A673 (cell line): ENCODE measurements around the gene SOS1. TPM values are rescaled to one million over a fixed set of nuclear protein-coding genes. Genes with fewer than 3 reads are reported as not detected.

Experiments used
- BruUV-seq: library from RNA; stranded (reverse); fragments of 400-500 nt; replicated peaks from 2 replicates; lab custom pipeline; 2021; lab: Mats Ljungman, UMichigan
- CTCF ChIA-PET: fragments of 300-600 bp; sonication (Branson Sonifier 250); formaldehyde crosslinking; loops from one replicate; lab custom pipeline; 2022; ENCODE audit warnings: antibody characterized with exemption; lab: Charles Lee
- POLR2A ChIA-PET: fragments of 300-600 bp; sonication (Branson Sonifier 250); formaldehyde crosslinking; loops from one replicate; lab custom pipeline; 2022; ENCODE audit warnings: antibody characterized with exemption; ENCODE audit not compliant: low non-redundant PET; lab: Charles Lee
- DNase-seq: peaks from one replicate; pipeline ENCODE4 v3.0.0-alpha.2; 2015; ENCODE audit warnings: low spot score
- H3K27ac ChIP-seq: fragments of 200-600 bp; sonication (generic); 2 replicates; pipeline ENCODE4 v1.5.1; 2016; ENCODE audit warnings: mixed run types, low read depth, mild to moderate bottlenecking, mixed read lengths, antibody characterized with exemption, low read length; ENCODE audit not compliant: poor library complexity, severe bottlenecking
- H3K27me3 ChIP-seq: fragments of 200-600 bp; sonication (generic); replicated peaks from 2 replicates; pipeline ENCODE4 v1.6.1; 2017; ENCODE audit warnings: mixed run types, low read depth, mild to moderate bottlenecking, mixed read lengths, antibody characterized with exemption, low read length; ENCODE audit not compliant: insufficient read depth, poor library complexity
- H3K36me3 ChIP-seq: fragments of 200-600 bp; sonication (generic); 2 replicates; pipeline ENCODE4 v1.6.1; 2016; ENCODE audit warnings: mixed run types, mild to moderate bottlenecking, mixed read lengths, antibody characterized with exemption, low read length; ENCODE audit not compliant: insufficient read depth, poor library complexity, severe bottlenecking
- H3K4me1 ChIP-seq: fragments of 200-600 bp; sonication (generic); 2 replicates; pipeline ENCODE4 v1.6.1; 2017; ENCODE audit warnings: mixed run types, mild to moderate bottlenecking, mixed read lengths, antibody characterized with exemption, low read length; ENCODE audit not compliant: insufficient read depth, poor library complexity, severe bottlenecking
- H3K4me3 ChIP-seq: fragments of 200-600 bp; sonication (generic); 2 replicates; pipeline ENCODE4 v1.5.1; 2016; ENCODE audit warnings: low read depth, mixed run types, mild to moderate bottlenecking, mixed read lengths, low read length; ENCODE audit not compliant: poor library complexity, severe bottlenecking
- H3K9me3 ChIP-seq: fragments of 200-600 bp; sonication (generic); 2 replicates; pipeline ENCODE4 v1.6.1; 2016; ENCODE audit warnings: mixed run types, low read depth, mild to moderate bottlenecking, mixed read lengths, antibody characterized with exemption, low read length; ENCODE audit not compliant: poor library complexity, severe bottlenecking
- EZH2 ChIP-seq: fragments of 200-600 bp; sonication (generic); IDR thresholded peaks from 2 replicates; pipeline ENCODE4 v1.6.1; 2017; ENCODE audit warnings: borderline replicate concordance, low read depth, mild to moderate bottlenecking, mixed read lengths, antibody characterized with exemption, low read length; ENCODE audit not compliant: poor library complexity, severe bottlenecking
- intact Hi-C: fragments of 100-400 bp; cut with micrococcal nuclease; formaldehyde crosslinking; loops from one replicate; pipeline ENCODE4 v1.10.0; 2022; ENCODE audit not compliant: unreplicated experiment
- total RNA-seq: library from RNA; stranded (reverse); gene quantifications from 2 replicates; pipeline ENCODE4 v1.2.3, GENCODE V29; 2021
- TF ChIP-seq, protein P1 (sequence below): fragments of 300-800, 200-600 bp; sonication (generic); conservative IDR thresholded peaks from 2 replicates; pipeline ENCODE4 v1.5.1; 2017; ENCODE audit warnings: low read depth, mild to moderate bottlenecking, antibody characterized with exemption, low read length, moderate library complexity, mixed read lengths

The SOS1 gene
- total RNA-seq, 1 experiment from 2014 or later: 37.8 TPM

DNA sequence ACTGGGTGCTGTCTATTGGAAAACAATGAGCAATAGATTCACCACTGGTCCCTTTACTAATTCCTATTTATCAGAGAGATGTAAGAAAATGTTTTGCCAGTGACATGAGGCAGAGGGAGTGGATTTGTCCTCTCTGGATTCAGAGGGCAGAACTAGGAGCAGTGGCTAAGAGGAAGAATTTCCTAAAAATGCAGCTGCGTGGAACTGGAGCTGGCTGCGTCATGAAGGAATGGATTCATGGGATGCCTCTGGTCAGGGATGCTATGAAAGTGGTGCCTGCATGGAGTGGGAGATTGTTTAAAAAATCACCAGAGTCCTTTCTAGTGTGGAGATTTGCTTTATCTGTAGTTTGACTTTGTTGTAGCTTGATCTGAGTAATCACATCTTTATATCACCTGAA lies 152.8 kb downstream of the SOS1 start:
- POLR2A ChIA-PET: no interaction called here
- CTCF ChIA-PET: no interaction called here
- TF ChIP-seq EZH2: no peak
- TF ChIP-seq, protein P1, sequence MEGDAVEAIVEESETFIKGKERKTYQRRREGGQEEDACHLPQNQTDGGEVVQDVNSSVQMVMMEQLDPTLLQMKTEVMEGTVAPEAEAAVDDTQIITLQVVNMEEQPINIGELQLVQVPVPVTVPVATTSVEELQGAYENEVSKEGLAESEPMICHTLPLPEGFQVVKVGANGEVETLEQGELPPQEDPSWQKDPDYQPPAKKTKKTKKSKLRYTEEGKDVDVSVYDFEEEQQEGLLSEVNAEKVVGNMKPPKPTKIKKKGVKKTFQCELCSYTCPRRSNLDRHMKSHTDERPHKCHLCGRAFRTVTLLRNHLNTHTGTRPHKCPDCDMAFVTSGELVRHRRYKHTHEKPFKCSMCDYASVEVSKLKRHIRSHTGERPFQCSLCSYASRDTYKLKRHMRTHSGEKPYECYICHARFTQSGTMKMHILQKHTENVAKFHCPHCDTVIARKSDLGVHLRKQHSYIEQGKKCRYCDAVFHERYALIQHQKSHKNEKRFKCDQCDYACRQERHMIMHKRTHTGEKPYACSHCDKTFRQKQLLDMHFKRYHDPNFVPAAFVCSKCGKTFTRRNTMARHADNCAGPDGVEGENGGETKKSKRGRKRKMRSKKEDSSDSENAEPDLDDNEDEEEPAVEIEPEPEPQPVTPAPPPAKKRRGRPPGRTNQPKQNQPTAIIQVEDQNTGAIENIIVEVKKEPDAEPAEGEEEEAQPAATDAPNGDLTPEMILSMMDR: no peak
- H3K4me1 ChIP-seq: no peaks in the 10 kb centered on the region
- intact Hi-C loops: no loop called here
- H3K9me3 ChIP-seq: no peaks in the 10 kb centered on the region
- no peaks in the 10 kb centered on the region for H3K27me3 ChIP-seq
- no peaks in the 10 kb centered on the region for H3K36me3 ChIP-seq
- DNase-seq: no peak
- BruUV-seq: no TSS peak
- H3K27ac ChIP-seq: no peak overlapping the region
- H3K4me3 ChIP-seq: no peak overlapping the region

DNA sequence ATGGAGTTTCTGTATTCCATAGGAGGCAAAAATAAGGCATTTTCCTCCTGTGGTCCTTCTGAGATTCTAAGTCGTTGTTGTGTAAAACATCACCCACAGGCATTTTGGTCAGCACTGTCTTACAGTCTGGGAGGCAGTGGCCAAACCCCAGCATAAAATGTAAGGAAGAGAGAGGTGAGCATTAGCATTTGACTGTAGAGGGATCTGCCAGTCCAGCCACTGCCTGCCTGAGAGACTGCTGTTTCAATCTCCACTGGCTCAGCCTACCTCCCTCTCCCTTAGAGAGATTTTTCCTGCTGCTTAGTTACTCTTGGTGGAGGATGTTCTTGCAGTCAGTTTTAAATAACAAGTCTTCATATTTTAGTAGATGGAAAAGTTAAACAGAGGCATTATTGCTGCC lies 154.2 kb downstream of the SOS1 start:
- Histone ChIP-seq H3K27me3 (no peaks in the 10 kb centered on the region), H3K4me3 (no peak overlapping the region), H3K4me1 (no peaks in the 10 kb centered on the region), H3K27ac (no peak overlapping the region), H3K9me3 (no peaks in the 10 kb centered on the region), H3K36me3 (no peaks in the 10 kb centered on the region)
- ChIA-PET CTCF (no interaction called here), POLR2A (no interaction called here)
- TF ChIP-seq, protein P1: no peak
- TF ChIP-seq EZH2: no peak
- no TSS peak for BruUV-seq
- intact Hi-C loops: no loop called here
- DNase-seq: no peak

DNA sequence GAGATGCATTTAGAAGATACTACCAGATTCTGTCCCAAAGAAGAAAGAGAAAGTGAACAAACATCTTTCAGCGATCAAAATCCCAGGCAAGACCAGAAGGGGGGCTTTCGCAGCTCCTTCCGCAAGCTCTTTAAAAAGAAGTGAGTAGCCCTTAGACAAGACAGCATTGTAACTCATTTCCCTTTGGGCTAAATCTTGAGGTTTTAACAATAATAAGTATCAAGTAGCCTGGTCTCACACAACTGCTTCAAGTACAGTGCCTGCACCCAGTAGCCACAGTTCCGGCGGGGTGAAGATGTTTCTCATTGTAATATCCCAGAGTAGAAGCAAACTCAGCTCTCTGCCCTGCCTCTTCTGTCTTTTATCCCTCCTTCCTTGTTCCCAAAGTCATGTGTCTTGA lies 154.8 kb downstream of the SOS1 start:
- intact Hi-C loops: no loop called here
- CTCF ChIA-PET: no interaction called here
- POLR2A ChIA-PET: no interaction called here

More for the DNA sequence above, 154.8 kb downstream of the SOS1 start:
- no peak for TF ChIP-seq EZH2
- TF ChIP-seq, protein P1: no peak
- BruUV-seq: no TSS peak
- no peaks in the 10 kb centered on the region for H3K4me1 ChIP-seq
- no peaks in the 10 kb centered on the region for H3K9me3 ChIP-seq
- DNase-seq: no peak
- H3K36me3 ChIP-seq: no peaks in the 10 kb centered on the region
- H3K4me3 ChIP-seq: no peak overlapping the region
- no peak overlapping the region for H3K27ac ChIP-seq
- no peaks in the 10 kb centered on the region for H3K27me3 ChIP-seq
